ENCODE measurements around the gene CDK5RAP3. TPM values are rescaled to one million over a fixed set of nuclear protein-coding genes. Genes with fewer than 3 reads are reported as not detected.

The CDK5RAP3 gene
- total and polyA plus RNA-seq, 2 of the 13 experiments (the other 11 are each of a cell fraction or from before 2014, with no cell fraction given), result 128 to 154 TPM

DNA sequence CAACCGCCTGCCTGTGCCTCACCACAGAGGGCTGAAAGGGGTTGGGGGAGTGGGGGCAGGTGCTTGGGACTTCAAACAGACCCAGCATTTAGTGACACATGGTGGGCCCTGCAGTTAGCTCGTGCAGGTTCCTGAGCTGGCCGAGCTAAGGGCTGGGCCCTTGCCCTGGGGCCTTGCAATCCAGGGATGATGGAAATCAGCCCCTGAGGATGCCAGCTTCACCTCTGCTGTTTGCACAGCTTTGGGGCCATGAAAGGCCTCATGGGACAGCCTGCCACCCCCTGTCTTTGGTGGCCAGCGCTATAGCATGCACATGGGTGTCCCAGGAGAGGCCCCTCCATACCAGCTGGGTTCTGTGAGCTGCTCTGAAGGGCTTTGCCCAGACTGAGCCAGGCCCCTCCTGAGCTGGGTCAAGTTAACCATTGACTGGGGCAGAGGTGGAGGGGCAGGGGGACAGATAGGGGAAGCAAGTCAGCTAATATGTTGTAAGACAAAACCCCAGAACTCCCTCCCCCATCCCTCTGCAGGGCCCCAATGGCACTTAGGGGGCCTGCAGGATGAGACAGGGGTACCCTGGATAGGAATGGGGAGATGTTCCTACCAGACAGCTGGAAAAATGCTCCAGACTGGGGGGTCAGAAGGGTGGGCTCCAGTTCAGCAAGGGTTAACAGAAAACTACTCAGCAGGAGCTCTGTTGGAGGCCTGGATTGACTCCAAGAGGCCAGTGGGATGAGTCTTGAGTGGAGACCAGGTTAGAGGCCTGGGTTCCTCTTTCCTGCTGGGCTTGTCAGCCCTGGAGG is 13.9 kb upstream of the CDK5RAP3 start (continued):
- TF ChIP-seq, protein P1, sequence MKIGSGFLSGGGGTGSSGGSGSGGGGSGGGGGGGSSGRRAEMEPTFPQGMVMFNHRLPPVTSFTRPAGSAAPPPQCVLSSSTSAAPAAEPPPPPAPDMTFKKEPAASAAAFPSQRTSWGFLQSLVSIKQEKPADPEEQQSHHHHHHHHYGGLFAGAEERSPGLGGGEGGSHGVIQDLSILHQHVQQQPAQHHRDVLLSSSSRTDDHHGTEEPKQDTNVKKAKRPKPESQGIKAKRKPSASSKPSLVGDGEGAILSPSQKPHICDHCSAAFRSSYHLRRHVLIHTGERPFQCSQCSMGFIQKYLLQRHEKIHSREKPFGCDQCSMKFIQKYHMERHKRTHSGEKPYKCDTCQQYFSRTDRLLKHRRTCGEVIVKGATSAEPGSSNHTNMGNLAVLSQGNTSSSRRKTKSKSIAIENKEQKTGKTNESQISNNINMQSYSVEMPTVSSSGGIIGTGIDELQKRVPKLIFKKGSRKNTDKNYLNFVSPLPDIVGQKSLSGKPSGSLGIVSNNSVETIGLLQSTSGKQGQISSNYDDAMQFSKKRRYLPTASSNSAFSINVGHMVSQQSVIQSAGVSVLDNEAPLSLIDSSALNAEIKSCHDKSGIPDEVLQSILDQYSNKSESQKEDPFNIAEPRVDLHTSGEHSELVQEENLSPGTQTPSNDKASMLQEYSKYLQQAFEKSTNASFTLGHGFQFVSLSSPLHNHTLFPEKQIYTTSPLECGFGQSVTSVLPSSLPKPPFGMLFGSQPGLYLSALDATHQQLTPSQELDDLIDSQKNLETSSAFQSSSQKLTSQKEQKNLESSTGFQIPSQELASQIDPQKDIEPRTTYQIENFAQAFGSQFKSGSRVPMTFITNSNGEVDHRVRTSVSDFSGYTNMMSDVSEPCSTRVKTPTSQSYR (CRISPR knock-in tag; IDR thresholded peaks at IDR 0.05; ENCODE audit: borderline replicate concordance), result peak; percentile 58; the same call in 1 of the 2 replicates
- no peak for TF ChIP-seq NFRKB (IDR thresholded peaks at IDR 0.05)
- TF ChIP-seq ETV6 (CRISPR knock-in tag; conservative IDR thresholded peaks at IDR 0.05), result 0 out of 2 replicates have a peak, but pooled peaks have one; percentile 37
- TF ChIP-seq ZNF383 (CRISPR knock-in tag; IDR thresholded peaks at IDR 0.05; ENCODE audit: borderline replicate concordance), result no peak
- TF ChIP-seq RNF2 (conservative IDR thresholded peaks at IDR 0.05; ENCODE audit: low read depth), result no peak
- no peak for TF ChIP-seq SALL2 (CRISPR knock-in tag; IDR thresholded peaks at IDR 0.05)
- TF ChIP-seq ZNF883 (CRISPR knock-in tag; IDR thresholded peaks at IDR 0.05; ENCODE audit: not compliant biosample characterization), result peak; percentile 63
- TF ChIP-seq ZNF543 (CRISPR knock-in tag; IDR thresholded peaks at IDR 0.05), result no peak
- TF ChIP-seq REPIN1 (CRISPR knock-in tag; IDR thresholded peaks at IDR 0.05; ENCODE audit: borderline replicate concordance, low read depth), result peak; percentile 30; the same call in 1 of the 2 replicates
- TF ChIP-seq, protein P2, sequence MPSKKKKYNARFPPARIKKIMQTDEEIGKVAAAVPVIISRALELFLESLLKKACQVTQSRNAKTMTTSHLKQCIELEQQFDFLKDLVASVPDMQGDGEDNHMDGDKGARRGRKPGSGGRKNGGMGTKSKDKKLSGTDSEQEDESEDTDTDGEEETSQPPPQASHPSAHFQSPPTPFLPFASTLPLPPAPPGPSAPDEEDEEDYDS (CRISPR knock-in tag; IDR thresholded peaks at IDR 0.05), result no peak
- no peak for TF ChIP-seq ZNF737 (CRISPR knock-in tag; IDR thresholded peaks at IDR 0.05; ENCODE audit: borderline replicate concordance)
- TF ChIP-seq AGO1 (IDR thresholded peaks at IDR 0.05; ENCODE audit: low read depth, low read length, poor library complexity, severe bottlenecking), result no peak
- TF ChIP-seq RCOR2 (CRISPR knock-in tag; IDR thresholded peaks at IDR 0.05), result no peak
- TF ChIP-seq MAFG (CRISPR knock-in tag; IDR thresholded peaks at IDR 0.05), result no peak
- TF ChIP-seq ZBTB8A (CRISPR knock-in tag; IDR thresholded peaks at IDR 0.05; ENCODE audit: borderline replicate concordance, low read depth), result no peak
- no peak for TF ChIP-seq STAT5B (CRISPR knock-in tag; IDR thresholded peaks at IDR 0.05)
- TF ChIP-seq, protein P3, sequence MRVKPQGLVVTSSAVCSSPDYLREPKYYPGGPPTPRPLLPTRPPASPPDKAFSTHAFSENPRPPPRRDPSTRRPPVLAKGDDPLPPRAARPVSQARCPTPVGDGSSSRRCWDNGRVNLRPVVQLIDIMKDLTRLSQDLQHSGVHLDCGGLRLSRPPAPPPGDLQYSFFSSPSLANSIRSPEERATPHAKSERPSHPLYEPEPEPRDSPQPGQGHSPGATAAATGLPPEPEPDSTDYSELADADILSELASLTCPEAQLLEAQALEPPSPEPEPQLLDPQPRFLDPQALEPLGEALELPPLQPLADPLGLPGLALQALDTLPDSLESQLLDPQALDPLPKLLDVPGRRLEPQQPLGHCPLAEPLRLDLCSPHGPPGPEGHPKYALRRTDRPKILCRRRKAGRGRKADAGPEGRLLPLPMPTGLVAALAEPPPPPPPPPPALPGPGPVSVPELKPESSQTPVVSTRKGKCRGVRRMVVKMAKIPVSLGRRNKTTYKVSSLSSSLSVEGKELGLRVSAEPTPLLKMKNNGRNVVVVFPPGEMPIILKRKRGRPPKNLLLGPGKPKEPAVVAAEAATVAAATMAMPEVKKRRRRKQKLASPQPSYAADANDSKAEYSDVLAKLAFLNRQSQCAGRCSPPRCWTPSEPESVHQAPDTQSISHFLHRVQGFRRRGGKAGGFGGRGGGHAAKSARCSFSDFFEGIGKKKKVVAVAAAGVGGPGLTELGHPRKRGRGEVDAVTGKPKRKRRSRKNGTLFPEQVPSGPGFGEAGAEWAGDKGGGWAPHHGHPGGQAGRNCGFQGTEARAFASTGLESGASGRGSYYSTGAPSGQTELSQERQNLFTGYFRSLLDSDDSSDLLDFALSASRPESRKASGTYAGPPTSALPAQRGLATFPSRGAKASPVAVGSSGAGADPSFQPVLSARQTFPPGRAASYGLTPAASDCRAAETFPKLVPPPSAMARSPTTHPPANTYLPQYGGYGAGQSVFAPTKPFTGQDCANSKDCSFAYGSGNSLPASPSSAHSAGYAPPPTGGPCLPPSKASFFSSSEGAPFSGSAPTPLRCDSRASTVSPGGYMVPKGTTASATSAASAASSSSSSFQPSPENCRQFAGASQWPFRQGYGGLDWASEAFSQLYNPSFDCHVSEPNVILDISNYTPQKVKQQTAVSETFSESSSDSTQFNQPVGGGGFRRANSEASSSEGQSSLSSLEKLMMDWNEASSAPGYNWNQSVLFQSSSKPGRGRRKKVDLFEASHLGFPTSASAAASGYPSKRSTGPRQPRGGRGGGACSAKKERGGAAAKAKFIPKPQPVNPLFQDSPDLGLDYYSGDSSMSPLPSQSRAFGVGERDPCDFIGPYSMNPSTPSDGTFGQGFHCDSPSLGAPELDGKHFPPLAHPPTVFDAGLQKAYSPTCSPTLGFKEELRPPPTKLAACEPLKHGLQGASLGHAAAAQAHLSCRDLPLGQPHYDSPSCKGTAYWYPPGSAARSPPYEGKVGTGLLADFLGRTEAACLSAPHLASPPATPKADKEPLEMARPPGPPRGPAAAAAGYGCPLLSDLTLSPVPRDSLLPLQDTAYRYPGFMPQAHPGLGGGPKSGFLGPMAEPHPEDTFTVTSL (CRISPR knock-in tag; IDR thresholded peaks at IDR 0.05; ENCODE audit: borderline replicate concordance), result no peak
- TF ChIP-seq LCORL (IDR thresholded peaks at IDR 0.05), result no peak
- TF ChIP-seq LCORL (CRISPR knock-in tag; IDR thresholded peaks at IDR 0.05), result no peak; the same call in none of the 2 replicates
- TF ChIP-seq, protein P4, sequence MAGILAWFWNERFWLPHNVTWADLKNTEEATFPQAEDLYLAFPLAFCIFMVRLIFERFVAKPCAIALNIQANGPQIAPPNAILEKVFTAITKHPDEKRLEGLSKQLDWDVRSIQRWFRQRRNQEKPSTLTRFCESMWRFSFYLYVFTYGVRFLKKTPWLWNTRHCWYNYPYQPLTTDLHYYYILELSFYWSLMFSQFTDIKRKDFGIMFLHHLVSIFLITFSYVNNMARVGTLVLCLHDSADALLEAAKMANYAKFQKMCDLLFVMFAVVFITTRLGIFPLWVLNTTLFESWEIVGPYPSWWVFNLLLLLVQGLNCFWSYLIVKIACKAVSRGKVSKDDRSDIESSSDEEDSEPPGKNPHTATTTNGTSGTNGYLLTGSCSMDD (CRISPR knock-in tag; IDR thresholded peaks at IDR 0.05), result no peak
- TF ChIP-seq ZNF7 (CRISPR knock-in tag; IDR thresholded peaks at IDR 0.05), result no peak
